Subcutaneous adipose tissue (tissue), 4 donors: ENCODE data around the gene OR2F1. TPM values are rescaled to one million over a fixed set of nuclear protein-coding genes. Genes with fewer than 3 reads are reported as not detected.

Experiments
- CTCF ChIP-seq: fragments of 450-650 bp; IDR thresholded peaks from one replicate; pipeline ENCODE4 v1.5.1; 2016; ENCODE audit warnings: low read depth, mild to moderate bottlenecking, control low read depth, antibody characterized with exemption, moderate library complexity
- total RNA-seq, 4 donors: library from RNA; depleted of rRNA; stranded (reverse); fragments of >200 nt; gene quantifications; one replicate each; pipeline ENCODE4 v1.1.0, GENCODE V29; 2016

The OR2F1 gene
- total RNA-seq, 4 donors from 2014 or later: not detected

- no peak for TF ChIP-seq CTCF
Measured at GRCh38 chr7:143992670-143993069, 38.0 kb downstream of the OR2F1 start.

- TF ChIP-seq CTCF: no peak
Measured at GRCh38 chr7:143993924-143994323, 39.3 kb downstream of the OR2F1 start.

- TF ChIP-seq CTCF: no peak
Measured at GRCh38 chr7:144000020-144000419, 45.4 kb downstream of the OR2F1 start, which contains the start of gene OR6B1. OR6B1 (plus strand) TSS chr7:144000320; CDS start chr7:144003997, 3,677 bp downstream.

GRCh38 chr7:144001543-144001942 lies 46.9 kb downstream of the OR2F1 start:
- TF ChIP-seq CTCF: no peak

GRCh38 chr7:144004703-144005102 lies 50.1 kb downstream of the OR2F1 start:
- TF ChIP-seq CTCF: no peak

GRCh38 chr7:144006029-144006691 lies 51.5 kb downstream of the OR2F1 start:
- TF ChIP-seq CTCF: no peak

- no peak for TF ChIP-seq CTCF
Measured at GRCh38 chr7:144006692-144007042, 52.0 kb downstream of the OR2F1 start.
